ENCODE data around the gene CAND2. TPM values are rescaled to one million over a fixed set of nuclear protein-coding genes. Genes with fewer than 3 reads are reported as not detected.
A peak's percentile ranks its signal among the peaks of the same experiment; 100 is the strongest.
"Not testable (repeated sequence)": the region's sequence is repeated elsewhere in the genome, so short reads cannot be mapped to it uniquely, and the experiment has no call there.

CAND2 gene
- polyA plus RNA-seq, 1 donor = 63.9 TPM

- no peak for DNase-seq
Measured at GRCh38 chr3:12866836-12867235, 70.4 kb downstream of the CAND2 start.

GRCh38 chr3:12868039-12869034 lies 71.9 kb downstream of the CAND2 start:
- peak; percentile 89 for DNase-seq

- no peak for DNase-seq
Measured at GRCh38 chr3:12869035-12869621, 72.6 kb downstream of the CAND2 start.

- no peak for DNase-seq
Measured at GRCh38 chr3:12870942-12871341, 74.5 kb downstream of the CAND2 start.

- no peak for DNase-seq
Measured at GRCh38 chr3:12871404-12871983, 75.0 kb downstream of the CAND2 start.

GRCh38 chr3:12875857-12876836 lies 79.7 kb downstream of the CAND2 start:
- DNase-seq = no peak

GRCh38 chr3:12877040-12877439 lies 80.6 kb downstream of the CAND2 start:
- DNase-seq = no peak

- DNase-seq = no peak
Measured at GRCh38 chr3:12878141-12878574, 81.7 kb downstream of the CAND2 start.

- DNase-seq = not testable (repeated sequence)
Measured at GRCh38 chr3:12878758-12879157, 82.3 kb downstream of the CAND2 start.

GRCh38 chr3:12879191-12879815 lies 82.8 kb downstream of the CAND2 start:
- no peak for DNase-seq

GRCh38 chr3:12881858-12882257 lies 85.4 kb downstream of the CAND2 start:
- DNase-seq = not testable (repeated sequence)

- no peak for DNase-seq
Measured at GRCh38 chr3:12882336-12883310, 86.1 kb downstream of the CAND2 start.

- DNase-seq = no peak
Measured at GRCh38 chr3:12884186-12884680, 87.8 kb downstream of the CAND2 start.

Other genes with a start within 250 kb of the CAND2 start
- gene MKRN2, start 239.6 kb upstream of the CAND2 start, polyA plus RNA-seq (ENCODE audit: insufficient read length) = 32.8 TPM
- gene RAF1, start 132.6 kb upstream of the CAND2 start, polyA plus RNA-seq (ENCODE audit: insufficient read length) = 109 TPM
- 18.9 TPM for gene TMEM40, start 37.4 kb upstream of the CAND2 start, polyA plus RNA-seq (ENCODE audit: insufficient read length)
- 2,994 TPM for gene RPL32, start 44.9 kb downstream of the CAND2 start, polyA plus RNA-seq (ENCODE audit: insufficient read length)